Measurements from ENCODE around the gene PARVB. TPM values are rescaled to one million over a fixed set of nuclear protein-coding genes. Genes with fewer than 3 reads are reported as not detected.
"Not testable (repeated sequence)": the region's sequence is repeated elsewhere in the genome, so short reads cannot be mapped to it uniquely, and the experiment has no call there.

Gene PARVB
- total and polyA plus RNA-seq, 8 donors = 3.8 to 27.3 (median 10.4) TPM

- no peak for FAIRE-seq
- TF ChIP-seq CTCF (IDR thresholded peaks at IDR 0.05) = no peak
- Histone ChIP-seq H3K9me3 (no peaks in the 10 kb centered on the region), H3K27me3 (no peaks in the 10 kb centered on the region), H3K4me3 (no peak overlapping the region), H3K4me1 (no peaks in the 10 kb centered on the region), H3K36me3 (no peaks in the 10 kb centered on the region), H3K27ac (no peak overlapping the region)
- no peak for ATAC-seq
- WGBS, 2 donors = 88 to 93% methylated on average over 7 of the region's 7 CpGs
- intact Hi-C loops (cut with DNase I) = no loop called here
- DNase-seq = no peak
These were observed 11.5 kb upstream of the PARVB start for GRCh38 chr22:44012591-44012990.

- FAIRE-seq = no peak
- Histone ChIP-seq H3K4me1 (no peaks in the 10 kb centered on the region), H3K4me3 (no peak overlapping the region), H3K36me3 (no peaks in the 10 kb centered on the region), H3K27ac (no peak overlapping the region), H3K27me3 (no peaks in the 10 kb centered on the region), H3K9me3 (no peaks in the 10 kb centered on the region)
- WGBS, 2 donors = 61 to 75% methylated on average over 2 of the region's 2 CpGs
- intact Hi-C loops (cut with DNase I) = no loop called here
- no peak for ATAC-seq
- DNase-seq = no peak
- no peak for TF ChIP-seq CTCF (IDR thresholded peaks at IDR 0.05)
These were observed 9.9 kb upstream of the PARVB start for GRCh38 chr22:44014241-44014640.

GRCh38 chr22:44016586-44016985, 7.5 kb upstream of the PARVB start:
- DNase-seq; H3K27ac ChIP-seq; H3K4me1 ChIP-seq; H3K4me3 ChIP-seq; intact Hi-C loops (cut with DNase I); H3K36me3 ChIP-seq; H3K27me3 ChIP-seq; ATAC-seq; H3K9me3 ChIP-seq; FAIRE-seq: not testable (repeated sequence)
- WGBS, 2 donors = 82 to 87% methylated on average over 3 of the region's 3 CpGs

GRCh38 chr22:44018594-44018993, 5.5 kb upstream of the PARVB start:
- ATAC-seq (no peak), DNase-seq (no peak), FAIRE-seq (no peak)
- Histone ChIP-seq H3K9me3 (no peaks in the 10 kb centered on the region), H3K27ac (no peak overlapping the region), H3K27me3 (no peaks in the 10 kb centered on the region), H3K4me3 (no peak overlapping the region), H3K36me3 (no peaks in the 10 kb centered on the region), H3K4me1 (peaks cover 0 to under 1% (median 0%) of the 10 kb centered on the region in 3 donors)
- TF ChIP-seq CTCF (IDR thresholded peaks at IDR 0.05) = no peak
- intact Hi-C loops (cut with DNase I) = no loop called here
- 93 to 96% methylated on average over 9 of the region's 9 CpGs for WGBS, 2 donors

GRCh38 chr22:44019416-44019815, 4.7 kb upstream of the PARVB start:
- DNase-seq (no peak), FAIRE-seq (no peak), ATAC-seq (no peak)
- Histone ChIP-seq H3K27me3 (no peaks in the 10 kb centered on the region), H3K36me3 (no peaks in the 10 kb centered on the region), H3K4me1 (peaks cover 0 to 3% (median 0%) of the 10 kb centered on the region in 3 donors), H3K27ac (no peak overlapping the region), H3K4me3 (no peak overlapping the region), H3K9me3 (no peaks in the 10 kb centered on the region)
- TF ChIP-seq CTCF (IDR thresholded peaks at IDR 0.05) = no peak
- WGBS, 2 donors = 82 to 92% methylated on average over 10 of the region's 10 CpGs
- intact Hi-C loops (cut with DNase I) = no loop called here

- ATAC-seq (no peak), FAIRE-seq (no peak), DNase-seq (no peak)
- intact Hi-C loops (cut with DNase I) = no loop called here
- H3K27ac ChIP-seq = no peak overlapping the region
- H3K9me3 ChIP-seq = no peaks in the 10 kb centered on the region
- no peak for TF ChIP-seq CTCF (IDR thresholded peaks at IDR 0.05)
- no peaks in the 10 kb centered on the region for H3K36me3 ChIP-seq
- peaks cover 0 to 3% (median 0%) of the 10 kb centered on the region in 3 donors for H3K4me1 ChIP-seq
- no peak overlapping the region for H3K4me3 ChIP-seq
- no peaks in the 10 kb centered on the region for H3K27me3 ChIP-seq
- WGBS, 2 donors = 92 to 93% methylated on average over 5 of the region's 5 CpGs
These were observed 4.3 kb upstream of the PARVB start for GRCh38 chr22:44019846-44020245.
